Neural cell (in vitro differentiated cells): ENCODE data around the gene FBP2. TPM values are rescaled to one million over a fixed set of nuclear protein-coding genes. Genes with fewer than 3 reads are reported as not detected.

ENCODE experiments used
- H2AFZ ChIP-seq: fragments of 200-600, 300-800 bp; sonication (generic), shearing (Covaris generic); 2 replicates; pipeline ENCODE4 v1.6.0; 2014; ENCODE audit warnings: low read depth, mild to moderate bottlenecking, antibody characterized with exemption, low read length, moderate library complexity
- H3F3A ChIP-seq: fragments of 200-600 bp; shearing (Covaris generic); 2 replicates; pipeline ENCODE4 v1.6.1; 2016; ENCODE audit warnings: mild to moderate bottlenecking, moderate library complexity, mixed read lengths, antibody characterized with exemption, low read length; ENCODE audit not compliant: insufficient read depth, poor library complexity, severe bottlenecking
- H3K27ac ChIP-seq: fragments of 200-600, 300-800 bp; sonication (generic), shearing (Covaris generic); 2 replicates; pipeline ENCODE4 v1.5.1; 2014; ENCODE audit warnings: mild to moderate bottlenecking, low read length, moderate library complexity
- H3K27me3 ChIP-seq: fragments of 300-800, 200-600 bp; sonication (generic), shearing (Covaris generic); 2 replicates; pipeline ENCODE4 v1.6.0; 2014; ENCODE audit warnings: mild to moderate bottlenecking, low read depth, low read length, moderate library complexity; ENCODE audit not compliant: insufficient read depth
- H3K36me3 ChIP-seq: fragments of 300-800, 200-600 bp; sonication (generic), shearing (Covaris generic); 2 replicates; pipeline ENCODE4 v1.5.1; 2014; ENCODE audit warnings: mild to moderate bottlenecking, antibody characterized with exemption, low read length, moderate library complexity; ENCODE audit not compliant: insufficient read depth
- H3K4me2 ChIP-seq: fragments of 300-800, 200-600 bp; sonication (generic), shearing (Covaris generic); 2 replicates; pipeline ENCODE4 v1.6.0; 2014; ENCODE audit warnings: mild to moderate bottlenecking, low read length
- H3K4me3 ChIP-seq: fragments of 300-800, 200-600 bp; sonication (generic), shearing (Covaris generic); 2 replicates; pipeline ENCODE4 v1.5.1; 2014; ENCODE audit warnings: mild to moderate bottlenecking, low read length, moderate library complexity
- H3K79me2 ChIP-seq: fragments of 200-600 bp; shearing (Covaris generic); replicated peaks from 2 replicates; pipeline ENCODE4 v1.6.0; 2014; ENCODE audit warnings: mild to moderate bottlenecking, low read length, moderate library complexity; ENCODE audit not compliant: insufficient read depth
- H3K9ac ChIP-seq: fragments of 300-800, 200-600 bp; sonication (generic), shearing (Covaris generic); 2 replicates; pipeline ENCODE4 v1.6.1; 2016; ENCODE audit warnings: mild to moderate bottlenecking, low read length, mixed read lengths
- H3K9me2 ChIP-seq: fragments of 200-600 bp; shearing (Covaris generic); 2 replicates; pipeline ENCODE4 v1.6.1; 2016; ENCODE audit warnings: mild to moderate bottlenecking, low read length, mixed read lengths; ENCODE audit not compliant: insufficient read depth
- H3K9me3 ChIP-seq: fragments of 200-600, 300-800 bp; sonication (generic), shearing (Covaris generic); 2 replicates; pipeline ENCODE4 v1.6.1; 2016; ENCODE audit warnings: mild to moderate bottlenecking, mixed run types, low read length, moderate library complexity, mixed read lengths
- H4K20me1 ChIP-seq: fragments of 200-600 bp; shearing (Covaris generic); 2 replicates; pipeline ENCODE4 v1.6.1; 2016; ENCODE audit warnings: mild to moderate bottlenecking, mixed run types; ENCODE audit not compliant: insufficient read depth
- EP300 ChIP-seq: fragments of 450-650 bp; conservative IDR thresholded peaks from 2 replicates; pipeline ENCODE4 v1.6.1; 2014; ENCODE audit warnings: antibody characterized with exemption, mild to moderate bottlenecking, moderate library complexity; ENCODE audit not compliant: poor library complexity, severe bottlenecking
- EZH2 ChIP-seq: fragments of 200-600, 300-800 bp; shearing (Covaris generic), sonication (generic); IDR thresholded peaks from 2 replicates; pipeline ENCODE4 v1.6.1; 2014; ENCODE audit warnings: antibody characterized with exemption, low read length, borderline replicate concordance, mild to moderate bottlenecking; ENCODE audit not compliant: insufficient read depth, poor library complexity, severe bottlenecking
- POLR2AphosphoS5 ChIP-seq: IDR thresholded peaks from 2 replicates; pipeline ENCODE4 v1.6.1; 2012
- SMC3 ChIP-seq: fragments of 450-650 bp; conservative IDR thresholded peaks from 2 replicates; pipeline ENCODE4 v1.6.1; 2014; ENCODE audit warnings: antibody characterized with exemption, mild to moderate bottlenecking, moderate library complexity; ENCODE audit not compliant: poor library complexity
- TAF1 ChIP-seq: IDR thresholded peaks from 2 replicates; pipeline ENCODE4 v1.6.1; 2012; ENCODE audit warnings: low read depth
- polyA plus RNA-seq: library from polyadenylated mRNA; depleted of rRNA; stranded (reverse); fragments of >200 nt; gene quantifications from 2 replicates; pipeline ENCODE4 v1.2.3, GENCODE V29; 2014
- TF ChIP-seq, protein P1 (sequence below): fragments of 450-650 bp; IDR thresholded peaks from 2 replicates; pipeline ENCODE4 v1.5.1; 2014; ENCODE audit warnings: antibody characterized with exemption, mild to moderate bottlenecking, moderate library complexity; ENCODE audit not compliant: poor library complexity, severe bottlenecking
- TF ChIP-seq, protein P2 (sequence below): IDR thresholded peaks from 2 replicates; pipeline ENCODE4 v1.6.1; 2012; ENCODE audit warnings: borderline replicate concordance

FBP2 gene
- polyA plus RNA-seq, 1 donor from 2014 or later = not detected

GRCh38 chr9:94630833-94631232 lies 37.2 kb upstream of the FBP2 start:
- no peaks in the 10 kb centered on the region for H3K9me3 ChIP-seq
- H3K36me3 ChIP-seq = no peaks in the 10 kb centered on the region
- no peaks in the 10 kb centered on the region for H3K9me2 ChIP-seq
- H4K20me1 ChIP-seq = no peaks in the 10 kb centered on the region
- TF ChIP-seq EZH2 = no peak
- no peak for TF ChIP-seq EP300
- H3K27me3 ChIP-seq = no peaks in the 10 kb centered on the region
- H3K9ac ChIP-seq = no peak overlapping the region
- H3F3A ChIP-seq = no peaks in the 10 kb centered on the region
- H3K4me3 ChIP-seq = no peak overlapping the region
- H3K79me2 ChIP-seq = no peaks in the 10 kb centered on the region
- no peak overlapping the region for H2AFZ ChIP-seq
- no peak overlapping the region for H3K27ac ChIP-seq
- H3K4me2 ChIP-seq = no peak overlapping the region

DNA sequence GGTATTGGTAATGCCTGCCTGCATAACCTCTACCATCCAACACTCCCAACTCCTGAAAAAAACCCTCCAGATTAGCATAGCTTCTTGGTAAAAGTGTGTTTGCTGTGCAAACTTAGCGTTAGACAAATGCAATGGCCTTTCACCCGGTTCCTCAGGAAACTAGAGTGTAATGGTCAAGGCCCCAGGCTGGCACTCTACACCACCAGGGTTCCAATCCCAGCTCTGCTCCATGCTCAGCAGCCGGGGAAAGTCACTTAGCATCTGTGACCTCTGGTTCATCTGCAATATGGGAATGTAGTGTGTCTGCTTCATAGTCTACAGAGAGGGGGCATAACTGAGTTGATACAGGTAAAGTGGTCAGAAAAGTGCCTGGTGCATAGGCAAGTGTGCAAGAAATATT lies 36.7 kb upstream of the FBP2 start:
- H3K4me3 ChIP-seq = no peak overlapping the region
- no peak overlapping the region for H3K9ac ChIP-seq
- TF ChIP-seq EZH2 (no peak), POLR2AphosphoS5 (no peak), TAF1 (no peak)
- TF ChIP-seq, protein P1, sequence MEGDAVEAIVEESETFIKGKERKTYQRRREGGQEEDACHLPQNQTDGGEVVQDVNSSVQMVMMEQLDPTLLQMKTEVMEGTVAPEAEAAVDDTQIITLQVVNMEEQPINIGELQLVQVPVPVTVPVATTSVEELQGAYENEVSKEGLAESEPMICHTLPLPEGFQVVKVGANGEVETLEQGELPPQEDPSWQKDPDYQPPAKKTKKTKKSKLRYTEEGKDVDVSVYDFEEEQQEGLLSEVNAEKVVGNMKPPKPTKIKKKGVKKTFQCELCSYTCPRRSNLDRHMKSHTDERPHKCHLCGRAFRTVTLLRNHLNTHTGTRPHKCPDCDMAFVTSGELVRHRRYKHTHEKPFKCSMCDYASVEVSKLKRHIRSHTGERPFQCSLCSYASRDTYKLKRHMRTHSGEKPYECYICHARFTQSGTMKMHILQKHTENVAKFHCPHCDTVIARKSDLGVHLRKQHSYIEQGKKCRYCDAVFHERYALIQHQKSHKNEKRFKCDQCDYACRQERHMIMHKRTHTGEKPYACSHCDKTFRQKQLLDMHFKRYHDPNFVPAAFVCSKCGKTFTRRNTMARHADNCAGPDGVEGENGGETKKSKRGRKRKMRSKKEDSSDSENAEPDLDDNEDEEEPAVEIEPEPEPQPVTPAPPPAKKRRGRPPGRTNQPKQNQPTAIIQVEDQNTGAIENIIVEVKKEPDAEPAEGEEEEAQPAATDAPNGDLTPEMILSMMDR = no peak
- TF ChIP-seq, protein P2, sequence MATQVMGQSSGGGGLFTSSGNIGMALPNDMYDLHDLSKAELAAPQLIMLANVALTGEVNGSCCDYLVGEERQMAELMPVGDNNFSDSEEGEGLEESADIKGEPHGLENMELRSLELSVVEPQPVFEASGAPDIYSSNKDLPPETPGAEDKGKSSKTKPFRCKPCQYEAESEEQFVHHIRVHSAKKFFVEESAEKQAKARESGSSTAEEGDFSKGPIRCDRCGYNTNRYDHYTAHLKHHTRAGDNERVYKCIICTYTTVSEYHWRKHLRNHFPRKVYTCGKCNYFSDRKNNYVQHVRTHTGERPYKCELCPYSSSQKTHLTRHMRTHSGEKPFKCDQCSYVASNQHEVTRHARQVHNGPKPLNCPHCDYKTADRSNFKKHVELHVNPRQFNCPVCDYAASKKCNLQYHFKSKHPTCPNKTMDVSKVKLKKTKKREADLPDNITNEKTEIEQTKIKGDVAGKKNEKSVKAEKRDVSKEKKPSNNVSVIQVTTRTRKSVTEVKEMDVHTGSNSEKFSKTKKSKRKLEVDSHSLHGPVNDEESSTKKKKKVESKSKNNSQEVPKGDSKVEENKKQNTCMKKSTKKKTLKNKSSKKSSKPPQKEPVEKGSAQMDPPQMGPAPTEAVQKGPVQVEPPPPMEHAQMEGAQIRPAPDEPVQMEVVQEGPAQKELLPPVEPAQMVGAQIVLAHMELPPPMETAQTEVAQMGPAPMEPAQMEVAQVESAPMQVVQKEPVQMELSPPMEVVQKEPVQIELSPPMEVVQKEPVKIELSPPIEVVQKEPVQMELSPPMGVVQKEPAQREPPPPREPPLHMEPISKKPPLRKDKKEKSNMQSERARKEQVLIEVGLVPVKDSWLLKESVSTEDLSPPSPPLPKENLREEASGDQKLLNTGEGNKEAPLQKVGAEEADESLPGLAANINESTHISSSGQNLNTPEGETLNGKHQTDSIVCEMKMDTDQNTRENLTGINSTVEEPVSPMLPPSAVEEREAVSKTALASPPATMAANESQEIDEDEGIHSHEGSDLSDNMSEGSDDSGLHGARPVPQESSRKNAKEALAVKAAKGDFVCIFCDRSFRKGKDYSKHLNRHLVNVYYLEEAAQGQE = no peak
- no peaks in the 10 kb centered on the region for H3K27me3 ChIP-seq
- no peak overlapping the region for H2AFZ ChIP-seq
- no peaks in the 10 kb centered on the region for H3F3A ChIP-seq
- H3K9me3 ChIP-seq = no peaks in the 10 kb centered on the region
- H4K20me1 ChIP-seq = no peaks in the 10 kb centered on the region
- no peaks in the 10 kb centered on the region for H3K79me2 ChIP-seq
- H3K36me3 ChIP-seq = no peaks in the 10 kb centered on the region
- no peak overlapping the region for H3K4me2 ChIP-seq
- no peak overlapping the region for H3K27ac ChIP-seq
- no peaks in the 10 kb centered on the region for H3K9me2 ChIP-seq

DNA sequence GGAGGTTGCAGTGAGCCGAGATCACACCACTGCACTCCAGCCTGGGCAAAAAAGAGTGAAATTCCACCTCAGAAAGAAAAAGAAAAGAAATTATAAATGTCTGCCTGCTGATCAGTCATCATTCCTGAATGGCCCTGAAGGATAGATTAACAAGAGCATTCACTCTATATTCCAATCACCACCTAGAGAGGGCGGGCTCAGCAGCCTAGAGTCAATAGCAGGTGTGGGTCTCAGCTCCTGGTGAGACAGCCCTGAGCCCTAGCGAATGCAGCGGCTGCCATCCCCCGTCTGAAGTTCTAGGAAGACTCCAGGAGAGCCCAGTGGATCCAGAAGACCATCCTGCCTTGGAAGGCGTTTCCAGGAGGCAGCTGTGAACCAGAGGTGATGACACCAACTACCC lies 33.7 kb upstream of the FBP2 start:
- H4K20me1 ChIP-seq = no peaks in the 10 kb centered on the region
- no peaks in the 10 kb centered on the region for H3K27me3 ChIP-seq
- H3K4me2 ChIP-seq = no peak overlapping the region
- no peak overlapping the region for H3K27ac ChIP-seq
- H3K4me3 ChIP-seq = no peak overlapping the region
- H2AFZ ChIP-seq = no peak overlapping the region
- no peaks in the 10 kb centered on the region for H3K9me3 ChIP-seq
- no peaks in the 10 kb centered on the region for H3K36me3 ChIP-seq
- no peaks in the 10 kb centered on the region for H3F3A ChIP-seq
- no peaks in the 10 kb centered on the region for H3K9me2 ChIP-seq
- no peak overlapping the region for H3K9ac ChIP-seq
- no peaks in the 10 kb centered on the region for H3K79me2 ChIP-seq
- no peak for TF ChIP-seq SMC3
- TF ChIP-seq, protein P1 = no peak
